ENCODE results near the gene DCAF16.

Gene DCAF16

DNA sequence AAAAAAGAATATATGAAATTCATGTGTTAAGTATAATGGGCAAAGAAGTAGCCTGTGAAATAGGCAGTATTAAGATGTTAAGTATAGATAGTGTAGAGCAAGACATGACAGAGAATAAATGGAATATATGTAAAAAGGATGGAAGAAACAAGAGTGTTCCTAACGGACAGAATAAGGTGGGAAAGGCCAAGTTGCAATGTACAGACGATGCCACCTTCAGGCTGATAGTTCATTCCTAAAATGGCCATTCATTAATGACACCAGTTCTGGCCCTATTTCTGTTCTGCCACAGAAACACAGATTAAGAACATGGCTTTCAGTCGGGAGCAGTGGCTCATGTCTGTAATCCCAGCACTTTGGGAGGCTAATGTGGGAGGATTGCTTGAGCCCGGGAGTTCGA lies 24.7 kb downstream of the DCAF16 start:
- FAIRE-seq: no peak
- no peak for DNase-seq (ENCODE audit: insufficient read length, low spot score)

DNA sequence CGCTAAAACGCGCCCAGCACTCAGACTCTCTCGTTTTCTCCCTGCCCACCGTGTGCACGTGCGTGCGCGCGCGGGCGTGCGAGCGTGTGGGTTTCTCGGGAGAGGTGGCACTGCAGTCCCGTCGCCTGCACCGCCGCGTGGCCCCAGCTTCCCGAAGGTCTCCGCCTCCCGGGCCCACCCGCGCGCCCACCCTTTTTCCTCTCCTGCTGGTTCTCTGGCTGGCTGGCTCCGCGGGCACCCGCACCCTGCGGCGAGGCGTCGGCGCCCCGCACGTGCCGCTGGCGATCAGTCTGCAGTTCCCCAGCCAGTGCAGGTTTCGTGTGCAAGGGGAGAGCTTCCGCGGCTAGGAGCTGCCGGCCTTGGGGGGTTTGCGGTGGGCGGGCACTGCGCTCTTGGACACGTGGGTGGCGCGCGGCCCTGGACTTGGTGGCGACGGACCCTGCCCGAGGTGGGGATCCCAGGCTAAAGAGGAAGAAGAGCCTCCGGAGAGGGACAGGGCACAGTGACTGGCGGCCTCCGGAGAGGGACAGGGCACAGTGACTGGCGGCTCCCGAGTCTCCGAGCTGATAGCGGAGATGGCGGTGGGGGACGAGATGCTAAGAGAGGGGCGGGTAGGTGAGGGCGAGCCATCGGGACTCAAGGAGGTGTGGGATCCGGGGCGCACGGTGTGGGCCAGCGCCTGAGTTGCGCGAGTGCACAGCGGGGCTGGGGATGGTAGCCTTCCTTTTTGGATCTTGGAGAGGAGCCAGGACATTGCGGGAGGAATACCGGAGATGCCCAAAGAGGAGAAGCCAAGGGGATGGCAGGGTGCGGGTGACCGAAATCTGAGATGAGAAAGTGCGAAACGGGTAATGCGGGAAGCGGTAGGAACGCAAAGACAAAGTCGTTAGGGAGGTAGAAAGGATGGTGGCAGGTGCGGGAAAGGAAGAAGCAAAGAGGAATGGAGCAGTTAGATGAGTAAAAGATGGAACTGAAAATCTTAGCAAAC lies 29.0 kb downstream of the DCAF16 start, which contains the start of gene FAM184B:
TSS of gene FAM184B (minus strand) at position 322 of the 988 bp plus-strand sequence. CDS start 322 bp downstream, outside the sequence.
- FAIRE-seq: no peak
- no peak for DNase-seq (ENCODE audit: insufficient read length, low spot score)

- DNase-seq (ENCODE audit: insufficient read length, low spot score) (no peak), FAIRE-seq (no peak)
These were observed 29.9 kb downstream of the DCAF16 start for GRCh38 chr4:17780501-17781299.

DNA sequence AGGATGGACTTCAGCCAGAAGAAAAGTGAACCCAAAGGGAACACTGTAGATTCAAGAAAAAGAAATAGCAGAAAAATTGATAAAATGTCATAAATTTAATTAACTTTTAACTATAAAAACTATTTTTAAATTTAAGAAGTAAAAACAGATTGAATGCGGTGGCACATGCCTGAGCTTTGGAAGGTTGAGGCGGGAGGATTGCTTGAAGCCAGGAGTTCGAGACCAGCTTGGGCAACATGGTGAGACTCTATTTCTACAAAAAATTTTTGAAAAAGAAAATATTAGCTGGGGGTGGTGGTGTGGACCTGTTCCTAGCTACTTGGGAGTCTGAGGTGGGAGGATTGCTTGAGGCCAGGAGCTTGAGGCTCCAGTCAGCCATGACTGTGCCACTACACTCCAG lies 32.1 kb downstream of the DCAF16 start:
- DNase-seq (ENCODE audit: insufficient read length, low spot score) (no peak), FAIRE-seq (no peak)

- no peak for DNase-seq (ENCODE audit: insufficient read length, low spot score)
- no peak for FAIRE-seq
These were observed 37.3 kb downstream of the DCAF16 start for GRCh38 chr4:17773135-17773698.

DNA sequence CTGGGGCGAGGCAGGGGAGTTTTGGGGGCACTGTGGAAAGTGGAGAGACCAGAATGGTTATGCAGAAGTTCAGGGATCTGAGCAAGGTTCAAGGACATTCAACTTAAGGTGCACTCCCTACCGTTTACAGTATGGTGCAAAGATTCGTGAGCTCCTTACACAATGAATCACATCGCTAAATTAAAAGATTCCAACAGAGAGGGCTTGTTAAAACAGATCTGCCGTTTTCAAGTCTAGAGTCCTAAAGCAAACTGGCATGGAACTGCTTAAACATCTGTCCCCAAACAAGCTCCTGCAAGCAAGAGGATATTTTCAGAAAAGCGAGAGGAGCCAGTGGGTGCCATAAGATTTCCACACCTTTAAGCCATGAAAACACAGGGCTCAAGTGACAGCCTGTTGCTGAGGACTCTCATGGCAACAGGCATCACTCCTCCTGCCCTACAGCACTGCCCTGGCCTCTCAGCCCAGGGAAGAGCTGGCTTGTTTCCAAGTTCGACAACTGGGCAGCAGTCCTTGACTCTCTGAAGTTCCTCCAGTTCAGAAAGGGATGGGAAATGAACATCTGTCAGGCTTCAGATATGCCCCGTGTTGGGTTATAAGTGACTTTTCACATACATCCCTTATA lies 39.2 kb downstream of the DCAF16 start:
- DNase-seq (ENCODE audit: insufficient read length, low spot score) (no peak), FAIRE-seq (no peak)

DNA sequence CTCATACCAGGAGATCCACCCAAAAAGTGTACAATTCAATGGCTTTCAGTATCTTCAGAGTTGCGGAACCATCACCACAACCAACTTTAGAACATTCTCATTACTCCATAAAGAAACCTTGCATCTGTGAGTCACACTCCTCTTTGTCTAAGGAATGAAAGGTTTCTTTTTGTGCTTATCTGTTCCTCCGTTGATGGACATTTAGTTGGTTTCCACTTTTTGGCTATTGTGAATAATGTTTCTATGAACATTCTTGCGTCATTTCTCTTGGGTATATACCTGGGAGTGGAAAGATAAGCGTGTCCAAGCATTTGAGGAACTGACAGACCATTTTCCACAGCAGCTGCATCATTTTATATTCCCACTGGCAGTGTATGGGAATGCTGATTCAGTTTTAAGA lies 39.7 kb downstream of the DCAF16 start:
- FAIRE-seq (no peak), DNase-seq (ENCODE audit: insufficient read length, low spot score) (no peak)

GRCh38 chr4:17769406-17770174 lies 41.0 kb downstream of the DCAF16 start:
- no peak for DNase-seq (ENCODE audit: insufficient read length, low spot score)
- no peak for FAIRE-seq

GRCh38 chr4:17766826-17767458 lies 43.6 kb downstream of the DCAF16 start:
- no peak for FAIRE-seq
- DNase-seq (ENCODE audit: insufficient read length, low spot score): no peak

DNA sequence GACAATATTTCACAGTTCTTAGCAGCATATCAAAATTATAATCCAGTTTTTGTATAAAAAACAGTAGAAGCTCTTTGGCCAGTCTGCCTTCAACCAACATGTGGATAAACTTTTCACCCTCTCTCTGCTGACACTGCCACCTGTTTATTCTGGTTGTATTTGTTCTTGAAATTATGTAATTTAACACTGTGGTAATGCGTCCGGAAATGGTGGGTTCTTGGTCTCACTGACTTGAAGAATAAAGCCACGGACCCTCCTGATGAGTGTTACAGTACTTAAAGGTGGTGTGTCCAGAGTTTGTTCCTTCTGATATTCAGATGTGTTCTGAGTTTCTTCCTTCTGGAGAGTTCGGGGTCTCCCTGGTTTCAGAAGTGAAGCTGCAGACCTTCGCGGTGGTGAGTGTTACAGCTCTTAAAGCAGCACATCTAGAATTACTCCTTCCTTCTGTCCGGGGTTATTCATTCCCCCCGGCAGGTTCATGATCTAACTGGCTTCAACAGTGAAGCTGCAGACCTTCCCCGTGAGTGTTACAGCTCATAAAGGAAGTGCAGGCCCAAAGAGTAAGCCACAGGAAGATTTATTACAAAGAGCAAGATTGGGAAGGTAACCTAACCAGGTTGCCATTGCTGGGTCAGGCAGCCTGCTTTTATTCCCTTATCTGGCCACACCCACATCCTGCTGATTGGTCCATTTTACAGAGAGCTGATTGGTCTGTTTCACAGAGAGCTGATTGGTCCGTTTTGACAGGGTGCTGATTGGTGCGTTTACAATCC lies 44.9 kb downstream of the DCAF16 start:
- no peak for DNase-seq (ENCODE audit: insufficient read length, low spot score)
- FAIRE-seq: no peak

GRCh38 chr4:17763931-17764330 lies 46.6 kb downstream of the DCAF16 start:
- no peak for DNase-seq (ENCODE audit: insufficient read length, low spot score)
- FAIRE-seq: no peak

GRCh38 chr4:17763416-17763815 lies 47.1 kb downstream of the DCAF16 start:
- FAIRE-seq (no peak), DNase-seq (ENCODE audit: insufficient read length, low spot score) (no peak)

- no peak for DNase-seq (ENCODE audit: insufficient read length, low spot score)
- FAIRE-seq: no peak
These were observed 47.8 kb downstream of the DCAF16 start for GRCh38 chr4:17762726-17763125.

DNA sequence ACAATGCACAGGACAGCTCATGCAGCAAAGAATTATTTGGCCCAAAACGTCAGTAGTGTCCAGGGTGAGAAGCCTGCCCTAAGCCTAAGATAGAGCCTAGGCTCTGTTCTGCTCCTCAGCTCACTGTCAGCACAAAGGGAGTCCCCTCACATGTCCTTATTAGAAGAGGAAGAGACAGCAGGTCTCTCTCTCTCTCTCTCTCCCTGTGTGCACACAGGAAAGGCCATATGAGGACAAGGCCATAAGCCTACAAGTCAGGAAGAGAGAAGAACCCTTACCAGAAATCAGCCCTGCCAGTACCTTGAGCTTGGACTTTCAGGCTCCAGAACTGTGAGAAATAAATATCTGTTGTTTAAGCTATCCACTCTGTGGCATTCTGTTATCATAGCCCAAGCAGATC lies 49.5 kb downstream of the DCAF16 start:
- no peak for DNase-seq (ENCODE audit: insufficient read length, low spot score)
- FAIRE-seq: no peak

GRCh38 chr4:17760626-17761025 lies 49.9 kb downstream of the DCAF16 start:
- DNase-seq (ENCODE audit: insufficient read length, low spot score) (no peak), FAIRE-seq (no peak)

GRCh38 chr4:17758485-17758884 lies 52.1 kb downstream of the DCAF16 start:
- FAIRE-seq: no peak
- no peak for DNase-seq (ENCODE audit: insufficient read length, low spot score)

- FAIRE-seq: no peak
- no peak for DNase-seq (ENCODE audit: insufficient read length, low spot score)
These were observed 52.9 kb downstream of the DCAF16 start for GRCh38 chr4:17757621-17758020.

DNA sequence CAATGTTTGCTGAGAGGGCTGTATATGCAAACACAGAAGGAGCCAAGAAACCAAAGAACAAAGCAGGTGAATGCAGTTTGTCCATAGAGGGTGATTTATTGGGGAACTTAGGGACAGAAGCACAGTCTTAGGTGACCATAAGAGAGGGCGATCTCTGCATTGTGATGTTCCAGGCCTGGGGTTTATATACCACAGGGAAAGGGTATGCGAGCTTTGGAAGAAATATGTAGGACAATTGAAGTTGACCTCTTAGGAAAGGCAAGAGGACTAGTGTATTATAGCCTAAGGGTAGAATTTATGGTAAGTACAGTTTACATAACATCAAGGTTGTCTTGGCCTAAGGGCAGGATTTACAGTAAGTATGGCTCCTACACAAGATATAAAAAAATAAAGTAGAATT lies 56.9 kb downstream of the DCAF16 start:
- FAIRE-seq: no peak
- DNase-seq (ENCODE audit: insufficient read length, low spot score): no peak

Data from HTR-8/SVneo (cell line).